AML-193 (cell line): ENCODE results near the gene AMH.

ENCODE experiments used
- DNase-seq, 2 experiments: peaks; one replicate each; lab custom pipeline; 2025; lab: John Stamatoyannopoulos, UW

AMH gene

DNA sequence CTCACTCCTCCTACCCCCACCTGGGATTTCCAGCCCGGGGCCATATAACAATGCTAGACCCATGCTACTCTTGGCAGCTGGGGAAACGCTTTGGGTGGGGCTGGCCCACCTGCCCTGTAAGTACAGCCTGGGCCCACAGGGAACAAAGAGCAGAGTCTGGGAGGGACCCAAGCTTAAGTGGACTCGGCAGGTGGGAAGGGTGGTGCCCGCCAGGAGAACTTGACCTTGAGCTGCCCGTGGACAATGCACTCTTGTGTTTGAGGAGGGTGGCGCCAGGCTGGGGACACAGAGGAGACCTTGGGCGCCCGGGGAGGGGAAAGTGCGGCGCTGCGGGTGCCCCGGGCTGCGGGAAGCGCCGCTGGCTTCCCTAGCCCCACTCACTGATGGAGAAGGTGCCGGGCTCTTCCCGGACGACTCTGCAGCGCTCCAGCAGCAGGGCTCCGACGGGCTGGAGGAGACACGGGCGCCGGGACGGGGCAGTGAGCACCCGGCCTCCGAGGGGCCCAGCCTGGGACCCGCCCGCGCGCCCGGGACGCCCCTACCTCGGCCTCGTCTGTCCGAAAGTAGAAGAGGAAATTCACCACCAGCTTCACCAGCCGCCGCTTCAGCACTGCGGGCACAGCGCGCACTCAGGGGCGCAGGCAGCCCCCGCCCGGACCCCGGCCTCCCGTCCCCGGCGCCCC is 13.6 kb upstream of the AMH start:
- no peak for DNase-seq

DNA sequence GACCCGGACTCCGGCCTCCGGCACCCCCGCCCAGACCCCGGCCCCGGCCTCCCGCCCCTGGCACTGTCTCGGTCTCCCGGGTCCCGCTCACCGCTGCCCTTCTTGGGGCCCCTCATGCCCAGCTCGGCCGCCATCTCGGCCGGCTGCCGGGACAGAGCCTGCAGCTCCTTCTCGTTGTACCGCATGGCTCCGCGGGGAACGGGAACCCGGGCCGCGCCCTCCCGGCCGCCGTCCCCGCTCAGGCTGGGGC is 13.1 kb upstream of the AMH start:
- no peak for DNase-seq

DNA sequence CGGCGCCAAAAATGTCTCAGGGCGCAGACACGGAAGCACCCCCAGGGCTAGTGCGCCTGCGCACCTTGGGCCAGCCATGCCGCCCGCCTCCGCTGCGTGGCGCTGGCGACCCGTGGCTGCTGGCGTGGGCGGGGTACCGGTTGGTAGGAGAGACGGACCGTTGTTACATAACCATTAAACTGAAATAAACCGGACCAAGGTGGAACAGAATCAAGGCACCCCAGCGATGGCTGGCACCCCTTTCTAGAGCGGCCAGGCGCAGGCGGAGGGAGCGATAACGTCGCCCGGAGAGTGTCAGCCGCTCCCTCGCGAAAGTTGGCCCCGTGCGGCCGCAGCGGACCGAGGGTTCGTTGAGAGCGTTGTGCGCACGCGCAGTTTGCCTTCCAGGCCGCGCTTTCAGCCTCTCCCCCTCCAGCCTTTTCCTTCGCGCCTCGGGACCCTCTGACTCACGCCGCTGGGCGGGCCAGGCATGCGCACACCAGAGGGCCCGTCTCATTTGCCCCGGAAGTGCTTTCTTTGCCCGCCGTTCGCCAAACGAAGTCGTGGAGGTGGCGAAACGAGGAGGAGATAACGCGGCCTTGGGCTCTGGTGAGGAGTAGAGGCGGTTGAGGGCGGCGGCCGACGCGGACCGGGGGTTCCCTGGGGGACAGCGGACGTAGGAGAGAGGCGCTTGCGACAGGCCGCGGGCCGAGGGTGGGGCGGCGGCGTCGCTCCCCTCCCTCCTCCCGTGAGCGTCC is 12.6 kb upstream of the AMH start, which contains the start of the genes PLEKHJ1 and SF3A2:
Gene PLEKHJ1 (minus strand): TSS at position 16 of the 737 bp plus-strand sequence. CDS start 81 bp downstream, outside the sequence.
Gene SF3A2 (plus strand): TSS at position 511 of the 737 bp plus-strand sequence. CDS start 6,595 bp downstream, outside the sequence.
- DNase-seq: peak; percentile 92 to 93

DNA sequence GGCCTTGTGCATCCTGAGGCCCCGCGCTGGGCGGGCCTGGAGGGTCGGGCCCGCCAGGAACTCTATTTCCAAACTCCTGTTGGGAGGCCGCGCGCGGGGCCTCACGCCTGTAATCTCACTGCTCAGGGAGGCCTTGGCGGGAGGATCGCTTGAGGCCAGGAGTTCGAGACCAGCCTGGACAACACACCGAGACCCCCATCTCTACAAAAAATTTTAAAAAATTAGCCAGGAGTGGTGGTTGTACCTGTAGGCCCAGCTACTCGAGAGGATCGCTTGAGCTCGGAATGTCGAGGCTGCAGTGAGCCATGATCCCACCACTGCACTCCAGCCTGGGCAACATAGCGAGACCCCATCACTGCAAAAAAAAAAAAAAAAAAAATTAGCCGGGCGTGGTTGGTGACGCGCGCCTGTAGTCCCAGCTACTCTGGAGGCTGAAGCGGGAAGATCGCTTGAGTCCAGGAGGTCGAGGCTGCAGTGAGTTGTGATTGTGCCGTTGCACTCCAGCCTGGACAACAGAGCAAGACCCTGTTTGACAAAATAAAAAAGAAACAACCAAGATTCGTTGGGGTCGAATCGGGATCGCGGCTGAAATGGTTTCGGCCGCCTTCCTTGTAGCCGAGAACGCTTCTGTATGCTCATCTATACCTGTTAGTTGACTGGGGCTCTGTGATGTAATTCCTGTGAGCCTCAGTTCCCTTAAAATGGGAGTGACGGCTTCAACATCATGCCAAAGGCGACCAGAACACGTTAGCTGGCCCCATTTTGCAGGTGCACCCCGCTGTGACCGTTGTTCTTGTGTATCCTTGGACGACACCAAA is 11.9 kb upstream of the AMH start:
- DNase-seq: no peak

DNA sequence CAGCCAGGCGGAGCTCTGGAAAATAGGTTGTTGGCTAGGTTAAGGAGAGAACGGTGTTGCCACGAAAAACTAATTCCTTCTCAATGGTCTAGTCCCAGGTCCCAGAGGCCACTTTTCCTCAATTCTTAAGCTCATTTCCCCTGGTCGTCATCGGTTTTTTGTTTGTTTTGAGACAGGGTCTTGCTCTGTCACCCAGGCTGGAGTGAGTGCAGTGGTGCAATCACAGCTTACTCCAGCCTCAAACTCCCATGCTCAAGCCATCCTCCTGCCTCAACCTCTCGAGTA is 11.3 kb upstream of the AMH start:
- no peak for DNase-seq

DNA sequence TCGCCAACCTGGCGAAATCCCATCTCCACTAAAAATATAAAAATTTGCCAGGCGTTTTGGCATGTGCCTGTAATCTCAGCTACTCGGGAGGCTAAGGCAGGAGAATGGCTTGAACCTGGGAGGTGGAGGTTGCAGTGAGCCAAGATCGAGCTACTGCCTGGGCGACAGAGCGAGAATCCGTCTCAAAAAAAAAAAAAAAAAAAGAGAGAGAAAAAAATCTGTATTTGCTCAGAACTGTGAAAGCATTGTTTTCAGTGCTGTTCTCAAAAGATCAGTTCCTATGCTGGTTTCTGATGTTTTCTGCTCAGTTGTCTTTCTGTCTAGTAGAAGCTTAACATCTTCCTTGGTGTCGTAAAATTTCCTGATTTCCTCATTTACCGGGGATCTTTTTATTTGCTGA is 9.9 kb upstream of the AMH start:
- DNase-seq: peak in 1 of 2 experiments; percentile 16

DNA sequence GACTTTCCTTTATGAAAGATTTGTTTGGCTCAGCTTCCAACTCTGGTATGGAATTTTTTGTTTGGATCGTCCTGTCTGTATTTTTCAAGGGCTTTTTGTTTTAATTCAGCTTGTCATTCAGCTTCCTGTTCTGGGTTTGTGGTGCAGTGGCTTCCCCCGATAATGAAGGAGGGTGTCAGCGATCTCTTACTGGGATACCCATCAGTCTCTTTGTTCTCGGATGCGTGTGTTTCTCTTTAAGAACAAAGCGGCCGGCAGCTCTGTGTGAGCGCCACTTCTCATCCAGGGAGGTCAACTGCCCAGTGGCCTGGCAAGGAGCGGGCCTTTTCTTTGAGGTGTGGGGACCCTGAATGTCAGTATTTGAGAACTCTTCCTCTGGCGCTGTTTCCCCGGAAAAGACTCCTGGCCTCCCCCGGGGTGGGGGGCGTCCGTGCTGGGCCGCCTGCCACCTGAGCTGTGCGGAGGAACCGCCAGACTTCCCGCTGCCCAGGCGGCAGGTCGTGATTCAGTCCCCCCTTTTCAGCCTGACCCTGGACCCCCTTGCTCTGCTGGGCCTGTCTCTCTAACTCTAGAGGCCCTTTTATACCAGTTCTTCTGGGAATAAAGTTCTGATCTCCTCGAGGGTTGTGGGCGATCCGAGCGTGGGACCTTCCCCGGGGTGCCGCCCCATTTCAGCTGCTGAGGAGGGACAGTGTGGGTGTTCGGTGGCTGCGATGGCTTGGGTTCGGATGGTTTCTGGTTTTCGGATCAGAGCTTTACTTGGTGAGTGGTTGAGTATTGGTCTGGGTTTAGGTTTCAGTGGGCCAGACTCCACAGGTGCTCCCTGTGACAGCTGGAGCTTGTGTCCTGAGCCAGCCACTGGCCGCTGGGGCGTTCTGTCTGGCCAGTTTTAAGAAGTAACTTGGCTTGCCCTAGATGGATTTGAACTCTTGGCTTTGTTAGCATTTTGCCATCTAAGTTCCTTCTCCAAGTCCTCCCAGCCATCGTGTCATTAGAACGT is 9.1 kb upstream of the AMH start:
- DNase-seq: peak; percentile 56

DNA sequence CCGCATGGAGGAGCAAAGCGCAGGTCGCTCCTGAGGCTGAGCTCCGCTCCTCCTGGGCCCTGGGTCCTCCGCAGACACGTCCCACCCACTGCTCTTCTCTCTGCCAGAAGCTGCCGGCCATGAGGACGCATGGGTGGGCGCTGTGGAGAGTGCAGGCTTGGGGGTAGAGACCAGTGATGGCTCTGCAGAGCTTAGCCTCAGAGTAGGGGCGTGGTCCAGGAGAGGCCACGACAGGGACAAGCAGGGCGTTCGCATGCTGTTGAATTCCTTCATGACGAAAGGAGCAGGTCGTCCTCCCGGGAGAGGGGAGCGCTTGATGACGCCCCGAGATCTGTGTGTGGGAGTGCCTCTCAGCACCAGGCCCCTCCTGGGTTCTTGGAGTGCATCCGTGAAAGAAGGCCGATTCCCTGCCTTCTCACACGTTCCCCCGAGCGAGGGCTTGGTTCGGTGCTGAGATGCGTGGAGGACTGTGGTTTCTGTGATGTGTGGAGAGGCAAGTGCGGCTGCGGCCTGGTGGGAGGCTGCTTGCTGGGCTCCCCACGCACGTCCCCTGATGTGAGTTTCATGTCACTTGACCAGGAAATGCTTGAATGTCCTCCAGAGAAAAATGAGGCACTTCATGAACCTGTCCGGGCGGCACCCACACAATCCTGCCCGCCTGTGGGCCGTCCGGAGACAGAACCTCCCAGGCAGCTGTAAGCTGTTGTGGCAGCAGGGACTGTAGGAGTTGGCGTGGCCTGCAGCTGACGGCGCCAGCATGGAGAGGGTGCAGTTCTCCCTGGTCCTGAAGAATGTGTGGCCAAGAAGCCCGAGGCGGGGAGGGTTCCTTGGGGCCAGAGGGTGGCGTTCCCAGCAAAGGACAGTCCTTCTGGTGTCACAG is 8.0 kb upstream of the AMH start:
- DNase-seq: no peak

DNA sequence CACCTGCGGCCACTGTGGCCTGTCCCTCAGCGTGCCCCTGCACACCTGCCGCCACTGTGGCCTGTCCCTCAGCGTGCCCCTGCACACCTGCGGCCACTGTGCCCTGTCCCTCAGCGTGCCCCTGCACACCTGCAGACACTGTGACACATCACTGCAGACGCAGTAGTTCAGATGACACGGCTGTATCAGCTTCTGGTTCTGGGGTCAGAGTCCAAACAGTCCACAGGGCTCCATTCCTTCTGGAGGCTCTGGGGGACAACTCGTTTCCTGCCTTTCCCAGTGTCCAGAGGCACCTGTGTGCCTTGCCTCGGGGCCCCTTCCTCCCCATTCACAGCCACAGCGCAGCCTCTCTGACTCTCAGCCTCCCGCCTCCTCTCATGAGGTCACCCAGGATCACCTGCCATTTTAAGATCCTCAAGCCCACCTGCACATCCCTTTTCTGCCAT is 7.0 kb upstream of the AMH start:
- DNase-seq: no peak

DNA sequence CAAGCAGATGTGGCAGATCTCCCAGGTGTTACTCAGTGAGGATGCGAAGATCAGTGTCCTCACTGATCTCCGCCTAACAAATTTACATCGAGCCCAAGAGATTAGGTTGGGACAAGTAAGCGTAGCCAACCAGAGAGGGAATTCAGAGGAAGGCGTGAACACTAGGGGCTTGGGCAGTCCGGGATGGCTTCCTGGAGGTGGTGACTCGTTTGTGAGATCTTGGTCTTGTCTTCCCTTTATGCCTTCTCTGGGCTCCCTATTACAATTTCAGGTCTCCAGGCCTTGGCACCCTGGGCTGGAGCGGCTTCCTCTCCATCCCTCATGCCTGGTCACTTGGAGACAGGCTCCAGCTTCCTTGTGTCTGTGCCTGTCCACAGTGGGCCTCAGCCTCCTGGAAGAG is 6.3 kb upstream of the AMH start:
- DNase-seq: no peak

DNA sequence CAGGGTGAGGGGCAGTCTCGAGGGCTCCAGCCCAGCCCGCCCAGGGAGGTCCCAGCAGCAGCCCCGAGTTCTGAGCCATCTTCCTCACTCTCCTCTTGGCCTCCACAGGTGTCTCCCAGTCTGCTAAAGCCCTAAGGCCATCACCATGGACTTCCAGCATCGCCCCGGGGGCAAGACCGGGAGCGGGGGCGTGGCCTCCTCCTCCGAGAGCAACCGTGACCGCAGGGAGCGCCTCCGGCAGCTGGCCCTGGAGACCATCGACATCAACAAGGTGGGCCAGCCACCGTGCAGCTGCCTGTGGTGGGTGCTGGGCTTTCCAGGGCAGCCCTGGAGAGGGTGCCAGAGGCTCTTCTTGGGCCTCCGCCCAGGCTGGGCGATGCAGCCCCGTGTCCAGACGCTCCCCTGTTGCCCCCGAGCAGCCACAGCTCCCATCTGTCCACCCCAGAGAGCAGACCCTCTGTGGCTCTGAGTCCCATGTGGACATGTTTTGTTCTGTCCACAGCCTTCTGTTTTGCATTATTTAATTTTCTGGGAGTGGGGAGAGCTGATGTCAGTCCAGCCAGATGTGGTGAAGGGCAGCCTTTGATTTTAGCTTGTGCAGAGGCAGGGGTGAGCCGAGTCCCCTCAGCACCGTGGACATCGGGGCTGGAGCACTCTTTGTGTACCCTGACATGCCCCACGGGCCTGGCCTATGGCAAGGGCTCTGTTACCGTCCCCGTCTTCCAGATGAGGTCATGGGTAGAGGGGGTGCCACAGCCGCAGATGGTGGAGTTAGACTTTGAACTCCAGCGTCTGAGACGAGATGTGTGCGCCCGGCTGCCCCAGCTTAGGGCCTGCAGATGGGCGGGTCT is 5.6 kb upstream of the AMH start:
- no peak for DNase-seq

DNA sequence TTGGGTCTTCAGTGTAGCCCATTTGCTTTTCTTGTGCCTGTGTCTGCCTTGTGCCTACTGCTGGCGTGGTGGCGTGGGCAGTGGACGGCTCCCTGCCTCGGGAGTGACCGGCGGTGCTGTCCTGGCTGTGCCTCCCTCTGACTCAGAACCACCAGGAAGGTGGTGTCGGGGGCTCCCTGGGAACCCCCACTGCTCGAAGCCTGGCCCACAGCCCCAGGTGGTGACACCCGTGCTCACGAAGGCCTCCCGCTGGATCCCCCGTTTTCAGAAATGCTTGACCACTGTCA is 5.1 kb upstream of the AMH start:
- DNase-seq: no peak

DNA sequence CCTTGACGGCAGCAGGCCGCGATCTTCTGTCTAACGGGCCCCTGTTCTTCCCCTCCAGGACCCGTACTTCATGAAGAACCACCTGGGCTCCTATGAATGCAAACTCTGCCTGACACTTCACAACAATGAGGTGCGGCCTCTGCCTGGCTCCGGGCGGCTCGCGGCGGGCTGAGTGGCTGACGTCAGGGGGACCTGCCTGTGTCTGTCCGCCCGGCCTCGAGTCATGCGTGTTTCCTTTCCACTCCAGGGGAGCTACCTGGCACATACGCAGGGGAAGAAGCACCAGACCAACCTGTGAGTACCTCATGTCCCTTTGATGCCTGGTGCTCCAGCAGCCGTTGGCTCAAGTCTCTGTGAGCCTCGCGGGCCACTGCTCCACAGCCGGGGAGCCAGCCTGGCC is 4.6 kb upstream of the AMH start:
- no peak for DNase-seq

DNA sequence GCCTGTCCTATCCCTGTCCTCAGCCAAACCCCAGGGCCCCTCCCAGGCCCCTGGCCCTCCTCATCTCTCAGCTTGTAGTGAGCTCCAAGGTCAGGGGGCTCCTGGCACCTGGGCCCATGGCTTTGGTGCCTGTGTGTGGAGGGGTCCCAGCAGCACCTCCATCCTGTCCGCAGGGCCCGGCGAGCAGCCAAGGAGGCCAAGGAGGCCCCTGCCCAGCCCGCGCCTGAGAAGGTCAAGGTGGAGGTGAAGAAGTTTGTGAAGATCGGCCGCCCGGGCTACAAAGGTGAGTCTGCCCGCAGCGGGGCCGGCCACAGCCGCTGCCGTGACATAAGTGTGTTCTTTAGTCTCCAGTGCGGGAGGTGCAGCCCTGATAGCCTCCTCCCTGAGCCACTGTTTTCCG is 3.9 kb upstream of the AMH start:
- no peak for DNase-seq

DNA sequence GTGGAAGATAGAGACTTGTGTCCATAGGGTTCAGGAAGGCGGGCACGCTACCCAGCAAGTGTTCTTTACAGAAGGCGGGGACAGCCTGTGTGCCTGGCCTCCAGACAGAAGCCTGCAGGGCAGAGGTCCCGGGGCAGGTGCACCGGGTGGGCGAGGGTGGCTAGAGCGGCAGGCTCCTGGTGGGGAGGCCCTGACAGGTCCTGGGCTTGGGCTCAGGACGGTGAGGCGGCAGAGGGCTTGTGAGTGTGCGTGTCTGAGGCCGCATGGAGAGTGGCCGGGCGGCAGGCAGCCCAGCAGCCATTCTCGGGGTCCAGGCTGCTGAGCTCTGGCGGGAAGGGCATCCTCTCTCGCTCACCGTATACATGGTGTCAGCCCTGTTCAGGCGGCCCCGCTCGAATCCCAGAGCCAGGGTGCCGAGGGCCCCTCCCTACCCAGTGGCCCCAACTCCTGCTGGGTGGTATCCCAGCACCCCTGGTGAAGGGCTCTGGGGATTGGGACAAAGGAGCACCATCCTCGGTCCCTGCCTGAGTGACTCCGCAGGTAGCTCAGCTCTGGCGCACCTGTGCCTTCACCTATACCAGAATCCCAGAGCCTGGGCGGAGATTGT is 3.0 kb upstream of the AMH start:
- no peak for DNase-seq

DNA sequence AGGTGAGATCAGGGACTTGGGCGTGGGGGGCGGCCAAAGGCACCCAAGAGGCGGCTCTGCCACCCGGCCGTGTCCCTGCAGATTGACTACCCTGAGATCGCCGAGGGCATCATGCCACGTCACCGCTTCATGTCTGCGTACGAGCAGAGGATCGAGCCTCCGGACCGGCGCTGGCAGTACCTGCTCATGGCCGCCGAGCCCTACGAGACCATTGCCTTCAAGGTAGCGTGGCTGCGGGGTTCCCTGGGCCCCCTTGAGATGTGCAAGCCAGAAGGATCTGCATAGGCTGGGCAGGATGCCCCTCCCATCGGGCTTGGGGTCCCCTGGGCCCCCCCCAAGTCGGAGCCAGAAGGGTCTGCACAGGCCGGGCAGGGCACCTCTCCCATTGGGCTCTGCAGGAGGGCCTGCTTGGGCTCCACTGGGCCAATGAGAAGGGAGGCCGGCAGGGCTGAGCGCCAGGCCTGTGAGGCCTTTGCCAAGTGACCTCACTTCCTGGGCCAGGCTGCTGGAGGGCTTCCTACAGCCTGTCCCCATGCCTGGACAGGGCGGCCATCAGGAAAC is 2.2 kb upstream of the AMH start:
- DNase-seq: no peak

DNA sequence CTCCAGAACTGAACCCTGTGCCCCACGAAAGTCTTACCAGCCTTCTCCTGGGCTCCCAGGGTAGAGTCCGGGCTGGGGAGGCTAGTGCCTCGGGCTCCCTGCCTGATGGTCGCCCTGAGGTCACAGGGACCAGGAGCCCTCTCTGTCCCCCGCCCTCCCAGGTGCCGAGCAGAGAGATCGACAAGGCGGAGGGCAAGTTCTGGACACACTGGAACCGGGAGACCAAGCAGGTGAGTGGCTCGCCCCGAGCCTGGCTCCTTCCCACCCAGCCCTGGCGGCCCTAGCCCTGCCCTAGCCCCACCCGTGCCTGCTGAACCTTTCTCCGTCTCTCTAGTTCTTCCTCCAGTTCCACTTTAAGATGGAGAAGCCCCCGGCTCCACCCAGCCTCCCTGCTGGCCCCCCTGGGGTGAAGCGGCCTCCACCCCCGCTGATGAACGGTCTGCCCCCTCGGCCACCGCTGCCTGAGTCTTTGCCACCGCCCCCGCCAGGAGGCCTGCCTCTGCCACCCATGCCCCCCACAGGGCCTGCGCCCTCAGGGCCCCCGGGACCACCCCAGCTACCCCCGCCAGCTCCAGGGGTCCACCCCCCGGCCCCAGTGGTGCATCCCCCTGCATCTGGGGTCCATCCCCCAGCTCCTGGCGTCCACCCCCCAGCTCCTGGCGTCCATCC is 1.6 kb upstream of the AMH start:
- no peak for DNase-seq

DNA sequence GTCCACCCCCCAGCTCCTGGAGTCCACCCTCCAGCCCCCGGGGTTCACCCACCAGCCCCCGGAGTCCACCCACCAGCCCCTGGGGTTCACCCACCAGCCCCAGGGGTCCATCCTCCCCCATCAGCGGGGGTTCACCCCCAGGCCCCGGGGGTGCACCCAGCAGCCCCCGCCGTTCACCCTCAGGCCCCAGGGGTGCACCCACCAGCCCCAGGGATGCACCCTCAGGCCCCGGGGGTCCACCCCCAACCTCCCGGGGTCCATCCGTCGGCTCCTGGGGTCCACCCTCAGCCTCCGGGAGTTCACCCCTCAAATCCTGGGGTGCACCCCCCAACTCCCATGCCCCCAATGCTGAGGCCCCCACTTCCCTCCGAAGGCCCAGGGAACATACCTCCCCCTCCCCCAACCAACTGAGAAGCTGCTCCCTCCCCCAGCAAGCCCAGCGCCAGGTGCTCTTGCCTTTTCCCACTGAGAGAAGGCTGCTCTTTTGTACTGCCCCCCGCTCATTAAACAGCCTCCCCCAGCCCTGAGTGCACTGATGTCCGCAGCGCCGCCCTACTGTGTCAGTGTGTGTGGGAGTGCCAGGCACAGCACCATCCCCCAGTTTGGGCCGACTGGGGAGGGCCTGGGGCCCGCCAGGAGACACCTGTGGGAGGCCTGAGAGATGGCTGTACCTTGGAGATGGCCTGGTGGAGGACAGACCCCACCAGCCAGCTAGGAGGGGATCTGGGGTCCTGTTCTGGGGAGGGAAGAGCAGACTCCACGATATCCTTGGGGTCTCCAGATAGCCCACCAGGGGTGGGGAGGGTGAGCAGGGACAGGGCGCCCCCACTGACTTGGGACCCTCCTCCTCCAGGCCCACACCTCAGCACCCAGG is 750 bp upstream of the AMH start:
- DNase-seq: no peak
